Skin epidermis (tissue), 12 donors: ENCODE data around the gene SMIM21.

Source experiments
- H3K27ac ChIP-seq, 21 experiments: fragments of 200-600 bp; sonication (generic) in 11 of 21; one replicate each; pipeline ENCODE4 v1.5.0; 2020; ENCODE audit warnings: mild to moderate bottlenecking in 3 of 21, inconsistent platforms in 2 of 21, moderate library complexity in 2 of 21
- H3K4me3 ChIP-seq, 7 experiments: fragments of 200-600 bp; sonication (generic) in 2 of 7; one replicate each; pipeline ENCODE4 v1.5.0; 2020; ENCODE audit warnings: inconsistent platforms in 2 of 7, mild to moderate bottlenecking in 2 of 7, moderate library complexity in 1 of 7

Gene SMIM21

GRCh38 chr18:75429975-75430374 lies 2.5 kb upstream of the SMIM21 start:
- H3K4me3 ChIP-seq = no peak overlapping the region
- no peak overlapping the region for H3K27ac ChIP-seq

- H3K27ac ChIP-seq = no peak overlapping the region
Measured at GRCh38 chr18:75428490-75428889, 987 bp upstream of the SMIM21 start.

GRCh38 chr18:75422341-75422910 lies 5.1 kb downstream of the SMIM21 start:
- no peak overlapping the region for H3K27ac ChIP-seq
- H3K4me3 ChIP-seq = no peak overlapping the region

More at GRCh38 chr18:75428490-75428889, 987 bp upstream of the SMIM21 start:
- H3K4me3 ChIP-seq = no peak overlapping the region

- Histone ChIP-seq H3K4me3 (no peak overlapping the region), H3K27ac (no peak overlapping the region)
Measured at GRCh38 chr18:75421656-75422055, 5.8 kb downstream of the SMIM21 start.

- no peak overlapping the region for H3K4me3 ChIP-seq
Measured at GRCh38 chr18:75418293-75419005, 9.1 kb downstream of the SMIM21 start.

GRCh38 chr18:75410611-75411010 lies 16.9 kb downstream of the SMIM21 start:
- no peak overlapping the region for H3K27ac ChIP-seq
- no peak overlapping the region for H3K4me3 ChIP-seq

More at GRCh38 chr18:75418293-75419005, 9.1 kb downstream of the SMIM21 start:
- no peak overlapping the region for H3K27ac ChIP-seq

- Histone ChIP-seq H3K27ac (peak overlapping the region in 2 of 21 experiments; percentile 15 to 46), H3K4me3 (no peak overlapping the region)
Measured at GRCh38 chr18:75409806-75410205, 17.7 kb downstream of the SMIM21 start.

GRCh38 chr18:75408554-75409506 lies 18.7 kb downstream of the SMIM21 start:
- peak overlapping the region in 7 of 21 experiments; percentile 1 to 67 (median 47) for H3K27ac ChIP-seq

GRCh38 chr18:75407468-75408437 lies 19.8 kb downstream of the SMIM21 start:
- peak overlapping the region in 7 of 21 experiments; percentile 1 to 67 (median 47) for H3K27ac ChIP-seq
- H3K4me3 ChIP-seq = no peak overlapping the region

More at GRCh38 chr18:75408554-75409506, 18.7 kb downstream of the SMIM21 start:
- H3K4me3 ChIP-seq = no peak overlapping the region

- H3K4me3 ChIP-seq = no peak overlapping the region
Measured at GRCh38 chr18:75406491-75407445, 20.7 kb downstream of the SMIM21 start.

GRCh38 chr18:75405351-75405750 lies 22.2 kb downstream of the SMIM21 start:
- Histone ChIP-seq H3K27ac (no peak overlapping the region), H3K4me3 (no peak overlapping the region)

More at GRCh38 chr18:75406491-75407445, 20.7 kb downstream of the SMIM21 start:
- H3K27ac ChIP-seq = no peak overlapping the region

- Histone ChIP-seq H3K4me3 (no peak overlapping the region), H3K27ac (no peak overlapping the region)
Measured at GRCh38 chr18:75400366-75400765, 27.1 kb downstream of the SMIM21 start.

GRCh38 chr18:75395137-75395536 lies 32.4 kb downstream of the SMIM21 start:
- Histone ChIP-seq H3K27ac (no peak overlapping the region), H3K4me3 (no peak overlapping the region)

- Histone ChIP-seq H3K27ac (no peak overlapping the region), H3K4me3 (no peak overlapping the region)
Measured at GRCh38 chr18:75393721-75394120, 33.8 kb downstream of the SMIM21 start.

GRCh38 chr18:75392226-75392578 lies 35.3 kb downstream of the SMIM21 start:
- Histone ChIP-seq H3K4me3 (no peak overlapping the region), H3K27ac (no peak overlapping the region)

GRCh38 chr18:75391279-75392225 lies 36.0 kb downstream of the SMIM21 start:
- H3K27ac ChIP-seq = no peak overlapping the region
- H3K4me3 ChIP-seq = no peak overlapping the region

- no peak overlapping the region for H3K27ac ChIP-seq
- H3K4me3 ChIP-seq = no peak overlapping the region
Measured at GRCh38 chr18:75390854-75391253, 36.6 kb downstream of the SMIM21 start.
